Parathyroid adenoma (tissue), 2 donors: ENCODE measurements around the gene CTSO.

Experiments used
- H2AFZ ChIP-seq: fragments of 300-600 bp; sonication (generic); one replicate; pipeline ENCODE4 v1.7.0; 2017; ENCODE audit warnings: antibody characterized with exemption, mild to moderate bottlenecking
- H3K27ac ChIP-seq: fragments of 300-600 bp; sonication (generic); one replicate; pipeline ENCODE4 v1.7.0; 2017
- H3K27me3 ChIP-seq: fragments of 300-600 bp; sonication (generic); one replicate; pipeline ENCODE4 v1.7.0; 2017; ENCODE audit warnings: low read length; ENCODE audit not compliant: control insufficient read depth, insufficient read depth
- H3K36me3 ChIP-seq: fragments of 300-600 bp; sonication (generic); one replicate; pipeline ENCODE4 v1.7.0; 2017; ENCODE audit warnings: low read length; ENCODE audit not compliant: control insufficient read depth, insufficient read depth
- H3K4me1 ChIP-seq: fragments of 300-600 bp; sonication (generic); one replicate; pipeline ENCODE4 v1.7.0; 2017; ENCODE audit warnings: control low read depth
- H3K4me2 ChIP-seq: fragments of 300-600 bp; sonication (generic); one replicate; pipeline ENCODE4 v1.7.0; 2017; ENCODE audit warnings: low read length
- H3K4me3 ChIP-seq: fragments of 300-600 bp; sonication (generic); one replicate; pipeline ENCODE4 v1.7.0; 2017; ENCODE audit warnings: low read depth, low read length
- H3K79me2 ChIP-seq: fragments of 300-600 bp; sonication (generic); one replicate; pipeline ENCODE4 v1.7.0; 2017; ENCODE audit warnings: control low read depth
- H3K9ac ChIP-seq: fragments of 300-600 bp; sonication (generic); one replicate; pipeline ENCODE4 v1.7.0; 2017; ENCODE audit warnings: mild to moderate bottlenecking
- H3K9me3 ChIP-seq: fragments of 300-600 bp; sonication (generic); one replicate; pipeline ENCODE4 v1.7.0; 2017; ENCODE audit warnings: low read length; ENCODE audit not compliant: control insufficient read depth
- CTCF ChIP-seq: fragments of 300-600 bp; sonication (generic); IDR thresholded peaks from one replicate; pipeline ENCODE4 v1.7.0; 2017; ENCODE audit warnings: antibody characterized with exemption, mild to moderate bottlenecking
- donor health status: primary hyperparathyroidism.

The CTSO gene

GRCh38 chr4:155909615-155910226 lies 43.9 kb downstream of the CTSO start:
- Histone ChIP-seq H3K27ac (no peak overlapping the region), H3K27me3 (no peaks in the 10 kb centered on the region), H3K36me3 (no peaks in the 10 kb centered on the region), H2AFZ (no peak overlapping the region), H3K9ac (no peak overlapping the region), H3K4me1 (no peaks in the 10 kb centered on the region), H3K79me2 (no peaks in the 10 kb centered on the region), H3K4me2 (no peak overlapping the region), H3K4me3 (no peak overlapping the region), H3K9me3 (no peaks in the 10 kb centered on the region)
- no peak for TF ChIP-seq CTCF

DNA sequence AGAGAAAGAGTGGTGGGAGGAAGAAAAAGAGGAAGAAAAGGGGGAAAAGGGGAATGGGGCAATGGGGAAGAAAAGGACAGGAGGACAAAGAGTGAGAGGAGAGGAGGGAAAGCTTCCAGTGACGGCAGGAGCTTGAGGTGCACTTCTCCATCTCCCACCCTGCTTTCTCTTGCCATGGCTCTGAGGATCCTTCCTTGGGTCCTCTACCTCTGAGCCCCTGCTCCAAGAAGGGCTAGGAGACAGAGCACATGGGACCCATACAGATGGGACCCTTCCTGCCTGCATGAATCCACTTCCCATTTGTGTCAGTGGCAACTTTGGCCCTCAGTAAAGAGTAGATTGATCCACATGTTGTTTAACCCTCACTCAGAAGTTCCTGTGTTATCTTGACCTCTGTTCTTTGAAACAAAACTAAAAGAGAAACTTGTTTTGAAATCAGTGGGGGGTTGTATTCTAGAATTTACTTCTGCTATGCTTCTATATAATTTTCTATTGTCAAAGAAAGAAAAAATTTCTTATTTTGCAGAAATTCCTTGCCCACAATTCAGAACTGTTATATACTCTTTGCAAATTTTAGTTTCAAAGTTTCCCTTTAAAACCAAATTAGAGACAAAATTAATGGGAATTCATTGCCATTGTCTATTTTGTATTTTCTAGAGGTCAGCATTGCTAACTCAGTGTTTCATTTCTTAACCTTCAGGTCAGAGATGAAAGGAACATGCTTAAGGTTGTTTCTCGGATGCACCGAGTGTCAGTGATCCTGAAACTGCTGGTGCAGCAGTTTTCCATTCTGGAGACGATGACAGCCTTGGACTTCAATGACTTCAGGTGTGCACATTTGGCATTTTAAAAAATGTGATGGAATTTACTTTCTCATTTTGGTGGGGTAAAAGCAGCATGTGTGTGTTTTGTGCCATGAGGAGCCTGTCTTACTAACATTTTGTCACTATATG lies 45.2 kb downstream of the CTSO start:
- no peaks in the 10 kb centered on the region for H3K27me3 ChIP-seq
- no peak overlapping the region for H2AFZ ChIP-seq
- no peaks in the 10 kb centered on the region for H3K36me3 ChIP-seq
- no peak overlapping the region for H3K9ac ChIP-seq
- H3K4me2 ChIP-seq: no peak overlapping the region
- H3K4me1 ChIP-seq: no peaks in the 10 kb centered on the region
- H3K9me3 ChIP-seq: no peaks in the 10 kb centered on the region
- no peak overlapping the region for H3K27ac ChIP-seq
- no peaks in the 10 kb centered on the region for H3K79me2 ChIP-seq
- no peak for TF ChIP-seq CTCF
- H3K4me3 ChIP-seq: no peak overlapping the region

DNA sequence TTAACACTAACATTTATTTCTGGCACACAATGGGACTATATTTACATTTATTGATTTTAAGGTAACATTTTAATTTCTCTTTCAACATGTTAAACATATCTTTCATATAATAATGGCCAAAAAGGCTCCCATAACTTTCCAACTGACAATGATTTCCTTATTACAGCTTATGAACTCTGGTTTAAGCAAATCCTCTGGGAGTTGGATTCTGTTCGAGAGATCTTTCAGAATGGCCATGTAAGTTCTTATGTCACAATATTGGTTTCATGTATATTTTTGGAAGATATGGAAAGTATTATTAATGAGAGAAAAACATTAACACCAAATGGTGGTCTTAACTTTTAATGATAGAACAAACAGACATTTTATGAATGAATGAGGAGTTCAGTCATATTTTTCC lies 46.1 kb downstream of the CTSO start:
- no peaks in the 10 kb centered on the region for H3K27me3 ChIP-seq
- no peak for TF ChIP-seq CTCF
- H3K9me3 ChIP-seq: no peaks in the 10 kb centered on the region
- H3K4me2 ChIP-seq: no peak overlapping the region
- H3K9ac ChIP-seq: no peak overlapping the region
- no peak overlapping the region for H3K4me3 ChIP-seq
- no peaks in the 10 kb centered on the region for H3K4me1 ChIP-seq
- peak overlapping the region; percentile 32 for H3K27ac ChIP-seq
- H3K36me3 ChIP-seq: no peaks in the 10 kb centered on the region
- no peaks in the 10 kb centered on the region for H3K79me2 ChIP-seq
- no peak overlapping the region for H2AFZ ChIP-seq

GRCh38 chr4:155906554-155907247 lies 47.0 kb downstream of the CTSO start:
- Histone ChIP-seq H3K27me3 (no peaks in the 10 kb centered on the region), H3K27ac (no peak overlapping the region), H2AFZ (no peak overlapping the region), H3K4me1 (no peaks in the 10 kb centered on the region), H3K36me3 (no peaks in the 10 kb centered on the region), H3K4me2 (no peak overlapping the region), H3K4me3 (no peak overlapping the region), H3K9ac (no peak overlapping the region), H3K9me3 (no peaks in the 10 kb centered on the region), H3K79me2 (no peaks in the 10 kb centered on the region)
- TF ChIP-seq CTCF: no peak
